SK-N-SH (cell line): ENCODE results near the gene RBM47. TPM values are rescaled to one million over a fixed set of nuclear protein-coding genes. Genes with fewer than 3 reads are reported as not detected.

Experiments used
- CTCF ChIA-PET: fragments of 300-600, 350-600 bp; formaldehyde crosslinking; extraction: SDS; loops from one replicate; lab custom pipeline; 2021; lab: Yijun Ruan, JAX
- POLR2A ChIA-PET: fragments of 350-600 bp; sonication (Branson Sonifier 250); formaldehyde crosslinking; extraction: SDS; loops from one replicate; lab custom pipeline; 2020; ENCODE audit warnings: antibody characterized with exemption, inconsistent platforms; lab: Yijun Ruan, JAX
- DNase-seq: peaks from one replicate; pipeline ENCODE4 v3.0.0; 2012
- H2AFZ ChIP-seq: fragments of 200-600 bp; sonication (generic); 2 replicates; pipeline ENCODE4 v1.8.1; 2016; ENCODE audit warnings: antibody characterized with exemption, mild to moderate bottlenecking, low read depth
- H3F3A ChIP-seq: fragments of 200-600 bp; sonication (generic); replicated peaks from 2 replicates; pipeline ENCODE3; 2016; ENCODE audit warnings: antibody characterized with exemption, mild to moderate bottlenecking; ENCODE audit not compliant: insufficient read depth
- H3K27ac ChIP-seq, 2 experiments: fragments of 200-500 bp in 1 of 2; fragments of 200-600 bp in 1 of 2; sonication (Bioruptor generic) in 1 of 2; sonication (generic), shearing (Covaris generic) in 1 of 2; 2 replicates each; pipeline versions ENCODE4 v1.5.1 to v1.6.1; 2014 to 2016; ENCODE audit warnings: low read depth in 2 of 2, inconsistent platforms in 1 of 2, low read length in 1 of 2, mild to moderate bottlenecking in 1 of 2, mixed read lengths in 1 of 2
- H3K27me3 ChIP-seq: fragments of 200-600 bp; sonication (generic), shearing (Covaris generic); 2 replicates; pipeline ENCODE4 v1.6.1; 2016; ENCODE audit warnings: mixed run types; ENCODE audit not compliant: insufficient read depth
- H3K36me3 ChIP-seq, 2 experiments: fragments of 200-500 bp in 1 of 2; fragments of 200-600 bp in 1 of 2; sonication (Bioruptor generic) in 1 of 2; sonication (generic) in 1 of 2; replicated peaks in 1 of 2; 2 replicates each; pipeline versions ENCODE3 to v1.5.1; 2014 to 2016; ENCODE audit warnings: low read length in 1 of 2, mild to moderate bottlenecking in 1 of 2; ENCODE audit not compliant: insufficient read depth in 2 of 2, control insufficient read depth in 1 of 2
- H3K4me1 ChIP-seq, 2 experiments: fragments of 200-500 bp in 1 of 2; fragments of 200-600 bp in 1 of 2; sonication (Bioruptor generic) in 1 of 2; sonication (generic), shearing (Covaris generic) in 1 of 2; 2 replicates each; pipeline versions ENCODE4 v1.5.1 to v1.6.1; 2014 to 2016; ENCODE audit warnings: low read depth in 1 of 2, low read length in 1 of 2, mixed run types in 1 of 2; ENCODE audit not compliant: insufficient read depth in 2 of 2, control insufficient read depth in 1 of 2
- H3K4me2 ChIP-seq: fragments of 200-600 bp; sonication (generic), shearing (Covaris generic); 2 replicates; pipeline ENCODE4 v1.6.1; 2017; ENCODE audit warnings: mixed run types
- H3K4me3 ChIP-seq, 2 experiments: fragments of 200-500 bp in 1 of 2; fragments of 200-600 bp in 1 of 2; sonication (Bioruptor generic) in 1 of 2; sonication (generic), shearing (Covaris generic) in 1 of 2; 2 replicates each; pipeline versions ENCODE4 v1.5.1 to v1.8.1; 2014 to 2016; ENCODE audit warnings: low read depth in 2 of 2, inconsistent platforms in 1 of 2, low read length in 1 of 2, mild to moderate bottlenecking in 1 of 2, mixed read lengths in 1 of 2, moderate library complexity in 1 of 2
- H3K79me2 ChIP-seq: fragments of 200-600 bp; sonication (generic); 2 replicates; pipeline ENCODE4 v1.8.1; 2017; ENCODE audit warnings: mild to moderate bottlenecking; ENCODE audit not compliant: insufficient read depth
- H3K9ac ChIP-seq: fragments of 200-600 bp; sonication (generic); 2 replicates; pipeline ENCODE4 v1.6.1; 2017; ENCODE audit warnings: mixed run types
- H3K9me2 ChIP-seq: fragments of 200-600 bp; sonication (generic); 2 replicates; pipeline ENCODE4 v1.6.1; 2017; ENCODE audit warnings: mixed run types
- H3K9me3 ChIP-seq: fragments of 200-600 bp; sonication (generic); 2 replicates; pipeline ENCODE4 v1.6.1; 2017; ENCODE audit warnings: mixed run types, mild to moderate bottlenecking, moderate library complexity
- H4K20me1 ChIP-seq: fragments of 200-600 bp; sonication (generic); 2 replicates; pipeline ENCODE4 v1.6.1; 2017; ENCODE audit warnings: mild to moderate bottlenecking, mixed run types; ENCODE audit not compliant: insufficient read depth
- CHD2 ChIP-seq: fragments of 150-350 bp; IDR thresholded peaks from 2 replicates; pipeline ENCODE4 v1.6.1; 2018; ENCODE audit warnings: low read length; ENCODE audit not compliant: partially characterized antibody
- CTCF ChIP-seq: fragments of 200-600 bp; sonication (generic); IDR thresholded peaks from 2 replicates; pipeline ENCODE4 v1.6.1; 2017; ENCODE audit warnings: antibody characterized with exemption, mild to moderate bottlenecking, moderate library complexity
- EP300 ChIP-seq, 2 experiments: IDR thresholded peaks; 2 replicates each; pipeline versions ENCODE4 v1.4.0 to v1.6.1; 2012; ENCODE audit warnings: borderline replicate concordance in 1 of 2, low read depth in 1 of 2, low read length in 1 of 2
- EZH2phosphoT487 ChIP-seq: fragments of 200-600 bp; sonication (generic); IDR thresholded peaks from 2 replicates; pipeline ENCODE4 v1.6.1; 2017; ENCODE audit warnings: low read depth, mixed run types, mild to moderate bottlenecking, antibody characterized with exemption, moderate library complexity, borderline replicate concordance
- FOSL2 ChIP-seq: IDR thresholded peaks from 2 replicates; pipeline ENCODE4 v1.4.0; 2012; ENCODE audit warnings: low read depth, mild to moderate bottlenecking, moderate library complexity, borderline replicate concordance
- GABPA ChIP-seq: IDR thresholded peaks from 2 replicates; pipeline ENCODE4 v1.4.0; 2012; ENCODE audit warnings: low read depth, mild to moderate bottlenecking
- GATA2 ChIP-seq: sonication (generic); formaldehyde crosslinking; IDR thresholded peaks from 2 replicates; pipeline ENCODE4 v1.5.0; 2020; ENCODE audit warnings: mild to moderate bottlenecking, missing genetic modification reagents
- JUND ChIP-seq: IDR thresholded peaks from 2 replicates; pipeline ENCODE4 v1.4.0; 2012
- MAX ChIP-seq: IDR thresholded peaks from 2 replicates; pipeline ENCODE4 v1.4.0; 2012; ENCODE audit warnings: low read depth
- NFIC ChIP-seq: IDR thresholded peaks from 2 replicates; pipeline ENCODE4 v1.4.0; 2012; ENCODE audit warnings: borderline replicate concordance
- NRF1 ChIP-seq: IDR thresholded peaks from 2 replicates; pipeline ENCODE4 v1.6.1; 2012; ENCODE audit warnings: low read depth, mild to moderate bottlenecking, low read length
- PBX3 ChIP-seq: IDR thresholded peaks from 2 replicates; pipeline ENCODE4; 2012
- POLR2AphosphoS5 ChIP-seq: IDR thresholded peaks from 2 replicates; pipeline ENCODE4 v1.6.1; 2012; ENCODE audit warnings: low read depth, low read length
- REST ChIP-seq: IDR thresholded peaks from 2 replicates; pipeline ENCODE4 v1.6.1; 2012; ENCODE audit warnings: mild to moderate bottlenecking, low read depth, low read length, moderate library complexity
- RXRA ChIP-seq: IDR thresholded peaks from 2 replicates; pipeline ENCODE4 v1.4.0; 2012; ENCODE audit warnings: low read depth, mild to moderate bottlenecking, borderline replicate concordance
- TCF12 ChIP-seq: IDR thresholded peaks from 2 replicates; pipeline ENCODE4 v1.4.0; 2012
- TEAD4 ChIP-seq: IDR thresholded peaks from 2 replicates; pipeline ENCODE4 v1.4.0; 2012; ENCODE audit warnings: mild to moderate bottlenecking, borderline replicate concordance; ENCODE audit not compliant: insufficient read depth
- USF2 ChIP-seq: fragments of 150-350 bp; IDR thresholded peaks from 2 replicates; pipeline ENCODE4 v1.6.1; 2017; ENCODE audit warnings: antibody characterized with exemption, low read length, low read depth, borderline replicate concordance
- YY1 ChIP-seq: IDR thresholded peaks from 2 replicates; pipeline ENCODE4 v1.4.0; 2012; ENCODE audit warnings: low read depth, mild to moderate bottlenecking
- WGBS: methylation state at CpG from one replicate; pipeline ENCODE4 v1.1.6; 2017; ENCODE audit warnings: low lambda C conversion rate; 5-methylcytosine and 5-hydroxymethylcytosine counted together
- polyA plus RNA-seq, 3 experiments: library from polyadenylated mRNA; depleted of rRNA; stranded (reverse); fragments of >200 nt; gene quantifications; 2 replicates each; pipeline ENCODE4 v1.2.3, GENCODE V29; 2012

RBM47 gene
- polyA plus RNA-seq, 1 of the 3 experiments (the other 2 are of a cell fraction), result 6.8 TPM

GRCh38 chr4:40595981-40596380 lies 33.7 kb downstream of the RBM47 start (continued):
- TF ChIP-seq CTCF, result no peak

- H3K36me3 ChIP-seq, result no peaks in the 10 kb centered on the region
- WGBS, result 63% methylated on average over 14 of the region's 14 CpGs
- ChIA-PET CTCF (interaction anchor here (0.8 kb wide), 1 partner anchor 11 kb away, joined by 3 read pairs; no protein-coding TSS in a partner anchor), POLR2A (interaction anchor here (0.8 kb wide), 1 partner anchor 169 kb away, joined by 3 read pairs; no protein-coding TSS in a partner anchor)
- no peak overlapping the region for H3K9ac ChIP-seq
- peak overlapping the region in 1 of 2 experiments; percentile 22; a peak in 1 of 4 replicates for H3K27ac ChIP-seq
- H3F3A ChIP-seq, result no peaks in the 10 kb centered on the region
- no peaks in the 10 kb centered on the region for H3K79me2 ChIP-seq
- no peak for DNase-seq
- no peak overlapping the region for H3K4me3 ChIP-seq
- no peaks in the 10 kb centered on the region for H3K9me3 ChIP-seq
- H2AFZ ChIP-seq, result no peak overlapping the region
- TF ChIP-seq USF2 (no peak), NRF1 (no peak), NFIC (peak; percentile 86), GATA2 (CRISPR knock-in tag) (no peak), CTCF (no peak), TEAD4 (no peak; the same call in 1 of the 2 replicates), YY1 (no peak), CHD2 (no peak), RXRA (no peak; the same call in 1 of the 2 replicates), EZH2phosphoT487 (no peak), GABPA (no peak), POLR2AphosphoS5 (no peak; the same call in 1 of the 2 replicates), TCF12 (peak; percentile 79), FOSL2 (peak; percentile 54; the same call in 1 of the 2 replicates), JUND (peak; percentile 53; the same call in 1 of the 2 replicates), MAX (peak; percentile 73; the same call in 1 of the 2 replicates), PBX3 (peak; percentile 85), EP300 (IDR thresholded peaks at IDR 0.05; ENCODE audit: borderline replicate concordance in 1 of 2, low read depth in 1 of 2, low read length in 1 of 2) (peak in 1 of 2 experiments; percentile 57; a peak in 1 of 4 replicates), REST (no peak)
- no peaks in the 10 kb centered on the region for H3K4me1 ChIP-seq
- H4K20me1 ChIP-seq, result no peaks in the 10 kb centered on the region
- no peak overlapping the region for H3K4me2 ChIP-seq
- H3K27me3 ChIP-seq, result no peaks in the 10 kb centered on the region
- no peaks in the 10 kb centered on the region for H3K9me2 ChIP-seq
These were observed 35.1 kb downstream of the RBM47 start for GRCh38 chr4:40594261-40595178.
